ENCODE results near the gene EXOC3.
"Not testable (repeated sequence)": the region's sequence is repeated elsewhere in the genome, so short reads cannot be mapped to it uniquely, and the experiment has no call there.

EXOC3 gene

DNA sequence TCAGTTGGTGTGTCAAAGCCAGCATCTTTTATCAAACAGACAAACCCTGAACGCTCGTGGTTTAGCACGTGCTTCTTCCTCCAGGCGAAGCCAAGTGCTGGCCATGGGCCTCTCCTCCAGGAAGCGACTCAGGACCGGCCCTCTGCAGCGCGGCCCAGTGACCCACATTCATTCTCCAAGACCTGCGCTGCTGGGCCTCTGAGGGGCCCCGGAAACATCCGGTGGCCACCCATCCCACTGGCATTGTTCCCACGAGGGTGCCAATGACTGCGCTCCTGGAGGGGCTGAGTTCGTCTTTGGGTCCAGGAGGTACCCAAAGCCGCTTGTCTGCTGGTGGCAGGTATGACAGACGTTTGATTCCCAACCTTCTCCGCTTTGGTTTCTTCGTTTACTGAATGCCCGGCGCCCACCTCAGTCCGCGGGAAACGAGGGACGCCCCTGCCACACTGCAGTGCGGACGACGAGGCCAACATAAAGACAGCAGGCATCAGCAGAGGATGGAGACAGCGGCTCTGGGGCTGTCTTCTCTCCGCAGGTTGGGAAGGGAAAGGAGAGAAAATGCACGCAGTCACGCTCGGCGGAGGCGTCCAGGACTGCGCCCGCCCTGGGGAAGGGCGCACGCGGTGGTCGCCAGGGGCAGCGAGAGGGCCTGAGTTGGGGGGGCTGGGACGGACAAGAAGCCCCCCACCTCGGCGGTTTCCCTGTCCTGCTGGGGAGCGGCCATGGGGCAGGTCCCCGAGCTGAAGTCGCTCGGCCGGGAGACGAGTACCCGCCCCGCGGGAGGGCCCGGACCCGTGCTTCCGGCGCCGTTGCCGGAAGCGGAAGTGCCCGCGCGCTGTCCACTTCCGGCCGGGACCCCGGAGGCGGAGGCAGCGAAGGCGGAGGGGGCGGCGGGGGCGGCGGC lies at the start of gene EXOC3:
Gene EXOC3, plus strand, starts transcription at position 842 of the 904 bp plus-strand sequence. CDS start 3,030 bp downstream, outside the sequence.
- DNase-seq, result no peak

DNA sequence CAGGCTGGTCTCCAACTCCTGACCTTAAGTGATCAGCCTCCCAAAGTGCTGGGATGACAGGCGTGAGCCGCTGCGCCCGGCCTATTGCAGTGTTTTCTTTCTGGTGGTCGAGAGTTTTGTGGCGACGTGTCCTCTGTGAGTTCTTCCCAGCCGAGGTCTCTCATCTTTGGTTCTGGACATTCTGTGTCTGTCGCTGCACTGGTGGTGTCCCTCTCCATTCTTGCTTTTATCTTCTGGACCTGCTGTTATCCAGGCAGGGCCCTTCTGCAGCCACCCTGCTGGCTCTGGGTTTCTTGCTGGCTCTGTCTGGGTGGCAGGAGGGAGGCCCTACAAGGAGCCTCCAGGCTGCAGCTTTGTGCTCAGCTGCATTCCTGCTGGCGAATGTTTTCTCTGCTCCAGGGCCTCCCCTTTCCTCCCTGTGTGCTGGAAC lies 49.1 kb upstream of the EXOC3 start:
- no peak for DNase-seq

DNA sequence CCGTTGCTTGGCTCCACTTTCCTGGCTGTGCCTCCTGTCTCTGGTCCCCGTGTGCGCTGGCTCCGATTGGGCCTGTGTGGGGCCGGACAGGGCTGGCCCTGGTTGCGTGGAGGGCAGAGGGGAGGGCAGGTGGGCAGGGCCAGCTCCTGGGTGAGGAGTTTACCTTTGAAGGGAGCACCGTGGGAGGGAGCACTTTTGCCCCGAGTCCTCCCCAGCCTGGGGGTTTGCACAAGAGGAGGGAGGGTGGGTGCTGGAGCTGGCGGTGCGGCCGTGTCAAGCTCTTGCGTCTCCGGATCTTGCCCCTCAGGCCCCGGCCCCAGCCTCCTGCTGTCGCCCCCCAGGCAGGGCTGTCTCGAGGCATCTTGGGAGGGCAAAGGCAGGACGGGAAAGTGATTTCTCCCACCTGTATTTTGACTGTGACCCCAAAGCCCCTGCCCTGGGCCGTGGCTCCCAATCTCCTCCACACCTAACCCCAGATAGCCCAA lies 48.3 kb upstream of the EXOC3 start:
- no peak for DNase-seq

DNA sequence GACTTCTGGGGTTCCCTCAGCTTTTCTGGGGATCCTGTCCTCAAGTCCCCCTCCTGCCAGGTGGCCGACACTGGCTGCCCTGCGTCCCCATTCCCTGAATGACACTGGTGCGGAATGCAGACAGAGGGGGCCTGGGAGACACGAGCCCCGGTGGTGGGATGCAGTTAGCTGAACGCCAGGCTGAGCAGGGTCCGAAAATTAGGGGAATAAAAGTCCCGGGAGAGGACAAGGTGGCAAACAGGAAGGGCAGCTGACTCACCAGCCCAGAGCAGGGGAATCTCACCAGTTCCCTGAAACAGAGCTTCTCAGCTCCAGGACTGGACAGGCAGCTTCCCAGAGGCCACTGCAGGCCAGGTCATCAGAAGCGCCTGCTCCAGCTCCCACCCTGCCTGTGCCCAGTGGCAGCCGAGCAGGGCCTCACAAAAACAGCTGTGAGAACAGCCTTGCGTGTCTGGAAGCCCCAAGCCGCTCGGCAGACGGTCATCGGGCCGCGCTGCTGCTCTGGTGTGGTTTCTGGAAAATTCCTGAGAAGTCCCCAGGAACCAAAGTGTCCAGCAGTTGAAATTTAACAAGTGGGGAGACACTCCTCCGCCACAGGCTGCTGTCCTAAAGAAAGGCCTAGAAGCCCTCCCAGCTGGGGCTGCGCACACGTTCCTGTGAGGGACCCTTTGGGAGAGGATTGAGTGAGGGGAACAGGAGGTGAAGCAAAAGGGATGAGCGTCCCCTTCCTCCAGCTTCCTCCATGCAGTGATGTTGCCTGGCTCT lies 47.6 kb upstream of the EXOC3 start:
- no peak for DNase-seq

DNA sequence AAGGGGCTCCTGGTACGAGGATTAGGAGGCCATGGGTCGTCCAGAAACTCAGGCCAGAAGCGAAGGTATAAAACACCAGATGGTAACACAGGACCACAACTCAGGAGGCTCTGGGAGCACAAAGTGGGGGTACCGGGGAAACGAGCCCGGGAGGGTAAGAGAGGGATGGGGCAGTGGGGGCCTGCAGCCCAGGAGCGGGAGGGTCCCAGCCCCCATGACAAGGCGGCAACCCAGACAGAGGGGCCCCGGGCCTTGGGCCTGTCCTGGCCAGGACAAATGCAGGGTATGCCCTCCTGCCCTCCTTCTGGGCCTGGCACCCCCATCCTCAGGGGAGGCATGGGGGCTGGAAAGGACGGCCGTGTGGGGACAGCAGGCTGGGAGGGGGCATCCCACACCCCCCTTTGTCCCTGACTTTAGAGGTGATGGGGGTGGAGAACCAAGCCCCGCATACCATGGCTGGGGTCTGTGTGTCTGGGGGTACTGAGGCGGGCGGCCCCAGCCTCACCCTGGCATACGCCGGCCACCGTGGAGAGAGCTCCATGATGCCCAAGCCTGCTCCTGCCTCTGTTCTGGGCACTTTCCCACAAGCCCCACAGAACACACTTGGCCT lies 47.0 kb upstream of the EXOC3 start:
- DNase-seq, result no peak

DNA sequence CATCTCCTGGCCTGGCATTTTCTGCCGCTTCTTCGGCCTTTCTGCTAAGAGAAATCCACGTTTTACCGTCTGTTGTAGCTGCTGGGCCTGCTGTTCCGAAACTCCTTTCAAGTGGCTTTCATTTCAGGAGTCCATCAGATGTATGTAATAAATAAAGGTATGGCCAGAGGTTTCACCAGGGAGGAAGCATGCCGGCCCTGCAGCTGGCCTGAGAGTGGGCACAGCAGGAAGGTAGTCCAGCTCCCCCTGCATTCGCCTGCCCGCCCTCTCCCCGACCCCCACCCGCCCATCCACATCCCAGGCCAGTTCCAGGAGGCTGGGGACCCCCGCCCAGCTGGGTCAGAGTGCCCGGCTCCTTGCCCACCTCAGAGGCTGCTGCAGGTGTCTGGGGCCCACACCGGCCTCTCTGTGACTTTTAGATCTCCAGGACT lies 46.4 kb upstream of the EXOC3 start:
- DNase-seq, result no peak

DNA sequence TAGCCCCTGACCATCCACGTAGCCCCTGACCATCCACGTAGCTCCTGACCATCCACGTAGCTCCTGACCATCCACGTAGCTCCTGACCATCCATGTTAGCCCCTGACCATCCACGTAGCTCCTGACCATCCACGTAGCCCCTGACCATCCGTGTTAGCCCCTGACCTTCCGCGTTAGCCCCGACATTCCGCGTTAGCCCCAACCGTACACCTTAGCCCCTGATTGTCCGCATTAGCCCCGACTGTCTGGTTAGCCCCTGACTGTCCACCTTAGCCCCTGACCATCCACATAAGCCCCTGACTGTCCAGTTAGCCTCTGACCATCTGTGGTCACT lies 44.9 kb upstream of the EXOC3 start:
- DNase-seq, result not testable (repeated sequence)

DNA sequence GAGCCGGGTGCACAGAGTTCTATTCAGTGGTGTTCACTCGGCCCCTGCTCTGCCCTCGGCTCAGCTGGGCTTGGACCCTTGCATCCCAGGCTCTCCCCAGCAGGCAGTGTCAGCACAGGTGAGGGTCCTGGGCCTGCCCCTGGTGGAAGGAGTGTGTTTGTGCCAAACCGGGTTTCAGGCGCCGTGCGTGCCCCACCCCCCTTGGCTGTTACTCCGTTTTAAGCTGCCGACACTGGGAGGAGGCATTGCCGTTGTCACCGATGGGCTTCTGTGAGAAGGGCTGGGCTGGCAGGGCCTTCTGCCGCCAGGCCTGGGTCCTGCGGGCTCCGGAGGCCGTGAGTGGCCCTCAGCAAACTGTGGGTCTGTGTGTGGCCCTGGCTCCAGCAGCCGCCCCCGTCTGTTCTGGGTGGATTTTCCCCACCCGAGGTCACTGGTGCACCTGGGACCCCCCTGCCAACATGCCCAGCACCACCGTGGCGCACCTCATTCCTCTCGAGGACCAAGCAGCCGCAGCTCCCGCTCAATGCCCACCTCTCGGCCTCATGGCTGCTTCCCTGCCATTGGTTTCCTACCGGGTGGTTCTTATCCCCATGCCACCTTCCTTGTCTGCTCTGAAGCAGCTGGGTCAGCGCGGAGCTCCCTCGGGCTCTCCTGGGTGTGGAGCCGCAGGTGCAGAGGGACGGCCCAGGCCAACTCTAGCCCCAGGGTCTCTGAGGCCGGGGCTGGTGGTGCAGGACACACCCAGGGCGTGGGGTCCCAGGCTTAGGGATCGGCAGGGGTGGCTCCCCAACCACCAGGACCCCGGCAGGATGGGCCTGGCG lies 44.3 kb upstream of the EXOC3 start:
- DNase-seq, result no peak

DNA sequence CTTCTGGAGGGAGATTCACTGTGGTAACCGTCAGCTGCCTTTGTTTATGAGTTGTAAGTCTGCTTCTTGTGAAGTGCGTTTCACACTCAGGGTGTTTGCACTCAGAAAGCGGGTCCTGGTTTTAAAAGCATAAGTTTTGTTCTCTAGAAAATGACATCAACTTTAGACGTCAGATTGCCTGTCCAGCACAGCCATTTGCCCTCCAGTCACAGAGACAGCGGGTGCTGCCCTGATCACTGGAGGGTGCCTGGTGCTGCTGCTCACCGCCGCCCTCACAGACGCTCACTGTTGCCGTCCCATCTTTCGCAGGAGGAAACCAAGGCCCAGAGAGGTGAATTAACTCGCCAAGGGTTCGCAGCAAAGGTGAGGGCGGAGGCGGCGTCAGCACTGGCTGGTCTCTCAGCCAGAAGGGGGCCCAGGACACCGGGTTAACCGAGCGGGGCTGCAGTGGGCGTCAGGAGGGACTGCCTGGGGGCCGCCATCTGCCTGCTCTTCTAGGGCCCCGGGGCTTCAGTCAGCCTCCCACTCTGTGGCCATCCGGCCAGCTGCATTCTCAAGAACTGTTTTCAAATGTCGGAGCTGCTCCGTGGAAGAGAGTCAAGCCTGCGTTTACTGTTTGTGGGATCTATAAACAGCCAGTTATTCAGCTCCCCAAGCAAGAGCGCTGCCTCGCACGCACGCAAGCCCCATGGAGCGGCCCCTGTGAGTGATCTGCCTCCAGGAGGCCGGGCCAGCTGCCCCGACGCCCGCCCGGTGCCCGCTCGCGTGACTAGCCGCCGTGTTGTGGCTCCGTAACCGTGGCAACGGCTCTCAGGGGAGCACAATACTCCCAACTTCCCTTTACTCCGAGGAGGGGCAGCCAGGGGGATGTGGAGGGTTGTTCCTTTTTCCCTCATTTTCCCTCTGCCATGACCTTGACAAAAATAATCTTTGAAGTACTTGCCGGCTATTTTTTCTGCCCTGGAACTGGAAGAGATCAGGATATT lies 43.4 kb upstream of the EXOC3 start:
- DNase-seq, result peak; percentile 54

DNA sequence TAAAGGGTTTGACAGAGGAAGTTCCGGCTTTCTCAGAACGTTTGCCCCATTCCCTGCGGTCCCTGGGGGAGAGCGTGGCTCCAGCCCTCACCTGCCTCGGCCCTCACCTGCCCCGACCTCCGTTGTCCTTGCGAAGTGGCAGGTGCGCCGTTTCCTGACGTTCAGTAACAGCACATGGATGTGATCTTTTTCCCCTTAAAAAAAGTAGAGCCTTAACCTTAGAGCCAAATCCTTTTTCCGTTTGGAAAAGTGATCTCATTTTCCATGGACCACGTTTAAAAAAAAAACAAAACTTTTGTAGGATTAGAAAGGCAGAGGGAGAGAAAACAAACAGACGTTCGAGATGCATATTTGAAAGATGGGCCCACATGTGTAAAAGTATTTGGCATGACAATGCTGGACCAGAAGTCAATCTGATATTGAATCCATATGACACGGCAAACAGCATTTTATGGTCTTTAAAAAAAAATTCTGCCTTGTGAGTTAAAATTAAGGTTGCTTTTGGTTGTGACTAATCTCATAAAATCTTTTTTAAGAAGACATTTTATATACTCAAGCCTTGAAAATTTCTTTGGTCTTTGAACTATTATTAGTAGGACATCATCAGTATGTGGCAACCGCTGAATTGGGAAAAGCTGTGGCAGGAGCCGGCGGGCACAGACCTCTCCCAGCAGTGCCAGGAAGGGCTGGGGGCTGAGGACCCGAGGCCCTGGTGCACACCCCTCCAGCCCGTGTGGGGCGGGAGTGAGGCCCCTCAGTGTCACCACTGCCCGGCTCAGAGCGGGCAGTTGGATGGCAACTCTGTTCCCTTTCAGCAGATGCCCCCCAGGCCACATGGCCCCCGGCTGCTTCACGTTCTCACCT lies 42.5 kb upstream of the EXOC3 start:
- DNase-seq, result no peak

DNA sequence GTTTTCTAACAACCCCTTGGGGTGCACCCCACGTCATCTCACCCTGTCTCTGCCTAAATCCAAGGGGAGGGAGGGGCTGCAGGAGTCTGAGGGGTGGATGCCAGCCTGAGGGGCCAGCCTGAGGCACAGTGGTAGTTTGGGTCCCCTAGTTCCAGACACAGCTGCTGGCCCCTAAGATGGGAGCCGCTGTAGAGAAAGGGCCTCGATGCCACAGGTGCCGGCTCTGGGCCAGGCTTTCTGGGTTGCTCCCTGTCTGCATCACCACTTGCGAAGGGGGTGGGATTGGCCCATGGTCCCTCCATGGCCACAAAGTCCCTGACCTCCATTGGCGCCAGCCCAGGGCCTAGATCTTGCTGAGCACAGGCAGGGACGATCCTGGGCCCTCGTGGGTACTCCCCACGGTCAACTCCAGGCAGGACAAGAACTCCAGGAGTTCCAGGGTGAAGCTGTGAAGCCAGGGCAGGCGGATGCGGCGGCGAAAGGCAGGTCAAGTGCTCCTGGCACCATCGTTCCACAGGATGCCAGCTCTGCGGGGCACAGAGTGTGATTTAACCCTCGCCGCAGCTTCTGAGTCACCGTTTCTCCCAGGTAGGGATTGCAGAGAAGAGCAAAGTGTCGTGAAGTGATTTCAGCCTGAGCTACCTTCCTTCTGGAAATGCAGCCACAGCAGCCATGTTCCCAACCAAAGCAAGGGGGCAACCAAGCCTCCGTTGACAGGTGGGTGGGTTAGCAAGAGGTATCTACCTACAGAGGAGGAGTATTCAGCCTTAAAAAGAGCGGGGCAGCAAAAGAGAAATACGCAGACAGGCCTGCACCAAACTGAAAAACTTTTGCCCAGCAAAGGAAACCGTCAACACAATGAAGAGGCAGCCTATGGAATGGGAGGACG lies 41.6 kb upstream of the EXOC3 start:
- DNase-seq, result no peak

DNA sequence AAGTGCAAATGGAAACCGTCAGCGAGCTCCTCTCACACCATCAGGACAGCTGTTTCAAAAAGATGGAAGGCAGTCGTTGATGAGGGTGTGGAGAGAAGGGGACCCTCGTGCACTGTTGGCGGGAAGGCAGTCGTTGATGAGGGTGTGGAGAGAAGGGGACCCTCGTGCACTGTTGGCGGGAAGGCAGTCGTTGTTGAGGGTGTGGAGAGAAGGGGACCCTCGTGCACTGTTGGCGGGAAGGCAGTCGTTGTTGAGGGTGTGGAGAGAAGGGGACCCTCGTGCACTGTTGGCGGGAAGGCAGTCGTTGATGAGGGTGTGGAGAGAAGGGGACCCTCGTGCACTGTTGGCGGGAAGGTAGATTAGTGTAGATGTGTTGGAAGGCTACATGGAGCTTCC lies 40.8 kb upstream of the EXOC3 start:
- DNase-seq, result not testable (repeated sequence)

DNA sequence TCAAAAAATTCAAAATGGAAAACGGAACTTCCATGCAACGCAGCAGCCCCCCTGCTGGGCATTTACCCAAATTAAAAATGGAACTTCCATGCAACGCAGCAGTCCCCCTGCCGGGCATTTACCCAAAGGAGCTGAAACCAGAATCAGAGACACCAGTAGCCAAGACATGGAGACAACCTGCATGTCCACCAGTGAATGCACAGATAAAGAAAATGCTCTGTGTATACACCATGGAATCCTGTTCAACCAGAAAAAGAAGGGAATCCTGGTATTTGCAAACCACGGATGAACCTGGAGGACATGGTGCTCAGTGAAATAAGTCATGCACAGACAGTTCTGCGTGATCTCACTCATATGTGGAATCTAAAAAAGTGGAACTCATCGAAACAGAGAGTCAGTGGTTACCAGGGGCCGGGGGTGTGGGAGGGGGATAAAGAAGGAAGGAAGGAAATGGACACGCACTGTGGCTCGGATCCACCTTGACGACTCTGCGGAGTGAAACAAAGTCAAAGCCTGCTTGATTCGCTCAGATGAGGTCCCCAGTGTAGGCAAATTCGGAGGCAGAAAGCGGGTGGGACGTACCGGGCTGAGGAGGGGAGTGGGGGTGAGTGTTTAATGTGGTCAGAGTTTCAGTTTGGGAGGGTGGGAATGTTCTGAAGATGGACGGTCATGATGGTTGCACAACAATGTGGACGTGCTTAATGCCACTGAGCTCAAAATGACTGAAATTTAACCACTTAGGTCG lies 40.2 kb upstream of the EXOC3 start:
- no peak for DNase-seq

DNA sequence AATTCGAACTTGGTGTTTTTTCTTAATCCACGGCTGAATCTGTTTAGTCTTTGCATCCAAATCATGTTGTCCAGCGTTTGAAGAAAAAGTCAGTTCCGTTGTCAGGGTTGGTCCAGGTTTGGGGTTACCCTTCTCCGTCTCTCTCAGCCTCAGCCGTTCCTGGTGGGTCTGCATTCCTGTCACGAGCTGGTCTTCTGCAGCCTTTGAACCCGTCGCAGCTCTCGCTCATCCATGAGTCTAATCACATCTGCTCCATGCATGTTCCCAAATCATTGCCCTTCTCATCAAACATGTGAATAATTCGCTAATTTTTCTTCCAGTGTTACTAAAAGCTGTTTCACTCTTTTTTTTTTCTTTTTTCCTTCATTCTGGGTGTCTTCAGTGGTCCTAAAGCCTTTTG lies 39.0 kb upstream of the EXOC3 start:
- no peak for DNase-seq

DNA sequence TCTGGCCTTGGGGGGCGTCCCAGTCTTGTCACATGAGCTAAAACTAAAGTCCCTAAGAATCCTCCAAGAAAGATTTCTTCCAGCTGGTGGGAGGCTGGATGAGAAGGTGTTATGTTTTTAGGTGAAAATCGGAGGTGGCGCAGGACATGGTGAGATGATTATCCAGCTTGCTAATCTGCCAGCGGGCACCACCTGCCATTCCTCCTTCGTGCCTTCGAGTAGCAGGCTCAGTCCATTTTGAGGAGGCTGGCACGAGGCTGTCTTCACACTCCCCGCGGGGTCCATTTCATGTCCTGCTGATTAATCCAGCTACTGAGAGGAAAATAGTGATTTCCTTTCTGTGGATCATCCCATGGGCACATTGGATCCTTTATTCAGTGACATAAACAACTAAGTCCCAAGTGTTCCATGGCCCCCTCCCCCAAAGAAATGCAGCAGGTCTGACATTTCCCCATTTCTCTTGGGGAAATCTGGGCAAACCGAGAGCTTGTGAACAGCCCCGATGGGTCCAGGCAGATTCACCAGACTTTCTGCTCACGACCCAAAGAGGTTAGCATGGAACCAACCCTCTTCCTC lies 38.2 kb upstream of the EXOC3 start:
- DNase-seq, result no peak

DNA sequence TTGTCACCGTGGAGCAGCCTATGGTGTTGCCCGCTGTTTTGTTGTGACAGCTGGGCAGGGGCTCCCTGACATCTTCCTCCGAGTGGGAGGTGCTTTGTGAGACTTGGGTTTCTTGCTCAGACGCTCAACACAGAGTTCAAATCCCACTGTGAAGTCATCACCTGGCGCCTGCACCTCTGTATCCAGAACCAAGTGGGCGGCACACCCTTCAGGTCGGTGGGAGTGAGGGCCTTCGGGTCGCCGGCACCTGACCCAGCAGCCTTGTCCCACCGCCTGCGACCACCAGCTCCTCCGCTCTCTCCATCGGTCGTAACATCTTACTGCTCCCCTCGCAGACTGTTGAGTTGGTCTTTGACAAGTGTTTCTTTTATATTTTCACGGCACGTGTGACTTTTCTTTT lies 37.6 kb upstream of the EXOC3 start:
- no peak for DNase-seq

DNA sequence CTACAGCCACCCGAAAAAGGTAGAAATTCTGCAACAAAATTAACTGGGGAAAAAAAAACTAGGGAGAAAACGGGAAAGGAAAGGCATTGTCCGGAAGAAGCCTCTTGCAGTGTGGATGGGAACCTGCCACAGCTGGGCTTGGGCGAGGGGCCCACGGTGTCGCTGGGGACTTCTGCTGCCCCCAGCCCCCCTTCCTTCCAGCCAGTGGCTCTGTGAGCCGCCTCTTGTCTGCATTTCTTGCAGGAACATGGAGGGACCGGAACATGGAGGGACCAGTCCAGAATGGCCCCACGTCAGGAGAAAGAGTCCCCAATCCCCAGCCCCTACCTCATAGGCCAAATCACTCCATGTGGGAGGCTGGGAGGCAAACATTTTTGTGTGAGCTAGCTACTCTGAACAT lies 36.9 kb upstream of the EXOC3 start:
- no peak for DNase-seq

DNA sequence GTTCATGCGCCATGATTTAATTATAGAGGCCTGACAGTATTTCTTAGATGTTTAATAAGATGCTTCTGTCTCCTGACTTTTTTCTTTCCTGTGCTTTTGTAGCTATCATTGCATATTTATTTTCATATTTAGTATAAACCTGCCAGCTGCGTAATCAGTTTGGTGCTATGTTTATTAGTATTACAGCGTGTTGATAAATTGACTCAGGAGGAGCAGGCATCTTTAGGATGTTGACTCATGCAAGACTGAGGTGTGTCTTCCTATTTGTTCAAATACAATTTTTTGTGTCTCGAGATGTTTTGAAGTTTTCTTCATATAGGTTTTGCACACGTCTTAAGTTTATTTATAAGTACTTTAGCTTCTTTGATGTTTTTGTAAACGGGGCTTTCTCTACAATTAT lies 35.9 kb upstream of the EXOC3 start:
- DNase-seq, result no peak
